ENCODE measurements around the gene OR2T34.
"Not testable (repeated sequence)": the region's sequence is repeated elsewhere in the genome, so short reads cannot be mapped to it uniquely, and the experiment has no call there.

The OR2T34 gene

DNA sequence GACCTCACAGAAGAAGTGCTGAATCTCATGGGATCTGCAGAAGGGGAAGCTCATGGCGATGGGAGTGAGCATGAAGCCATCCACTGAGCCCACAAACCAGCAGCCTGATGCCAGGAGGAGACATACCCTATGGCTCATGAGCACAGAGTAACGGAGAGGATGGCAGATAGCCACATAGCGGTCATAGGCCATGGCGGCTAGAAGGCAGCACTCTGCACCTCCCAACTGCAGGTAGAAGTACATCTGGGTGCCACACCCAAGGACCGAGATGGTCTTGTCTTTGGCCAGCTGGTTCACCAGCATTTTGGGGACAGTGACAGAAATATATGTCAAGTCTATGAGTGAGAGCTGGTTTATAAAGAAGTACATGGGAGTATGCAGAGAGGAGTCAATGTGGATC lies 18.7 kb upstream of the OR2T34 start:
- Histone ChIP-seq H3K4me3 (ENCODE audit: low read length in 2 of 2) (no peak overlapping the region), H3K36me3 (ENCODE audit: control insufficient read depth in 2 of 2, insufficient read depth in 2 of 2, low read length in 2 of 2) (no peaks in the 10 kb centered on the region), H3K4me1 (ENCODE audit: control insufficient read depth, insufficient read depth, low read length) (no peaks in the 10 kb centered on the region), H3K9me3 (ENCODE audit: control insufficient read depth in 2 of 2, low read length in 2 of 2) (no peaks in the 10 kb centered on the region), H3K27me3 (ENCODE audit: control insufficient read depth in 1 of 2, insufficient read depth in 2 of 2, low read length in 2 of 2) (no peaks in the 10 kb centered on the region), H3K27ac (ENCODE audit: low read length) (no peak overlapping the region), H3K9ac (ENCODE audit: low read length in 2 of 2) (no peak overlapping the region)

DNA sequence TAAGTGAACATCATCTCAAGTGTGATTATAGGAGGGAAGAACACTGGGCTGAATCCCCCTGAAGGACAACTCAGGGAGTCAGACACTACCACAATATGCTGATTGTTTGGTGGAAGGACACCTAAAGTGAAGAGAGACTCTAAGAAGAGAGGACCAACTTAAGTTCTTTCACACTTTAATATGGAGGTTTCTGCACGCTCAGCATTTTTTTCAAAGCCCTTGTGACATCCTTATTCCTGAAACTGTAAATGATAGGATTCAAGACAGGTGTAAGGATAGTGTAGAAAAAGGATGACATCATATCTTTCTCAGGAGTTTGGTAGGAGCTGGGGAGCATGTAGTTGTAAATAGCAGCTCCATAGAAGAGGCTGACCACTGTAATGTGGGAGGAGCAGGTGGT lies 18.1 kb upstream of the OR2T34 start:
- H3K4me1 ChIP-seq (ENCODE audit: control insufficient read depth, insufficient read depth, low read length), result no peaks in the 10 kb centered on the region
- H3K36me3 ChIP-seq (ENCODE audit: control insufficient read depth in 2 of 2, insufficient read depth in 2 of 2, low read length in 2 of 2), result no peaks in the 10 kb centered on the region
- no peak overlapping the region for H3K4me3 ChIP-seq (ENCODE audit: low read length in 2 of 2)
- H3K9ac ChIP-seq (ENCODE audit: low read length in 2 of 2), result no peak overlapping the region
- H3K9me3 ChIP-seq (ENCODE audit: control insufficient read depth in 2 of 2, low read length in 2 of 2), result no peaks in the 10 kb centered on the region
- H3K27me3 ChIP-seq (ENCODE audit: control insufficient read depth in 1 of 2, insufficient read depth in 2 of 2, low read length in 2 of 2), result no peaks in the 10 kb centered on the region
- H3K27ac ChIP-seq (ENCODE audit: low read length), result no peak overlapping the region

DNA sequence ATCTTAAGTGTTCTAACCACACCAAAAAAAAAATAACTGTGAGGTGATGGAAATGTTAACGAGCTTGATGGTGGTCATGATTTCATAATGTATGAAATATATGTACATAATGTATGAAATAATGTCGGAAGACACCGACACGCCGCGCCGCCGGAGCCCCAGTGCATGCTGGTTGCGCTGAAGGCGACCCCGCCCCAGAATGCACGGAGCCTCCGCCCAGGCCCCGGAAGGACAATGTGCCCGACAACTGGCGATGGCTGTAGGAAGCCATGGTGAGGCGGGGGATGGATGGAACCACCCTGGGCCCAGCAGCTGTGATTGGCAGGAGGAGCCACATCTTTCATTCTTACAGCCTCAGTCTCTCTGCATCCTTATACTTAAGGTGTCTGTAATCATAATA lies 15.5 kb upstream of the OR2T34 start:
- no peaks in the 10 kb centered on the region for H3K9me3 ChIP-seq (ENCODE audit: control insufficient read depth in 2 of 2, low read length in 2 of 2)
- no peaks in the 10 kb centered on the region for H3K27me3 ChIP-seq (ENCODE audit: control insufficient read depth in 1 of 2, insufficient read depth in 2 of 2, low read length in 2 of 2)
- H3K9ac ChIP-seq (ENCODE audit: low read length in 2 of 2), result no peak overlapping the region
- H3K27ac ChIP-seq (ENCODE audit: low read length), result no peak overlapping the region
- no peaks in the 10 kb centered on the region for H3K4me1 ChIP-seq (ENCODE audit: control insufficient read depth, insufficient read depth, low read length)
- H3K36me3 ChIP-seq (ENCODE audit: control insufficient read depth in 2 of 2, insufficient read depth in 2 of 2, low read length in 2 of 2), result no peaks in the 10 kb centered on the region
- H3K4me3 ChIP-seq (ENCODE audit: low read length in 2 of 2), result no peak overlapping the region

DNA sequence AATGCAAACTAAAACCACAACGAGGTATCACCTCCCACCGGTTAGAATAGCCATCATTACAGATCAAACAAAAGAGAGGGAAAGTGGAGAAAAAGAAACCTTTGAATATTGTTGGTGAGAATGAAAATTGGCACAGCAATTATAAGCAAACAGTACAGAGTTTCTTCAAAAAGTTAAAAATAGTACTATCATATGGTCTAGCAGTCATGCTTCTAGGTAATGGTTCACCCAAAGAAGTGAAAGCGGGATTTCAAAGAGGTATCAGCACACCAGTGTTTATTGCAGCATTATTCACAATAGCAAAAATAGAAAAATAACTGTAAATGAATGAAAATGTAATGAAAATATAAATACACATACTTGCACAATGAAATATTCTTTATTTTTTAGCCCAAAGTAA lies 14.8 kb upstream of the OR2T34 start:
- H3K4me3 ChIP-seq (ENCODE audit: low read length in 2 of 2), result no peak overlapping the region
- no peaks in the 10 kb centered on the region for H3K36me3 ChIP-seq (ENCODE audit: control insufficient read depth in 2 of 2, insufficient read depth in 2 of 2, low read length in 2 of 2)
- H3K27me3 ChIP-seq (ENCODE audit: control insufficient read depth in 1 of 2, insufficient read depth in 2 of 2, low read length in 2 of 2), result no peaks in the 10 kb centered on the region

DNA sequence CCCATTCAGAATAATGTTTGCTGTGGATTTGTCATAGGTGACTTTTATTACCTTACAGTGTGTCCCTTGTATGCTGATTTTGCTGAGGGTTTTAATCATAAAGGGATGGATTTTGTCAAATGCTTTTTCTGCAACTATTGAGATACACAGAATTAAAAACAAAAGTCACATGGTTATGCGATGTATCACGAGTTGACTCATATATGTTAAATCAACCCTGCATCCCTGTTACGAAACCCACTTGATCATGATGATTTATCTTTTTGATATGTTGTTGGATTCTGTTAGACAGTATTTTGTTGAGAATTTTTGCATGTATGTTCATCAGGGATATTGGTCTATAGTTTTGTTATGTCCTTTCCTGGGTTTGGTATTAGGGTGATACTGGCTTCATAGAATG lies 10.7 kb upstream of the OR2T34 start:
- H3K9ac ChIP-seq (ENCODE audit: low read length in 2 of 2), result no peak overlapping the region
- no peaks in the 10 kb centered on the region for H3K4me1 ChIP-seq (ENCODE audit: control insufficient read depth, insufficient read depth, low read length)
- H3K27me3 ChIP-seq (ENCODE audit: control insufficient read depth in 1 of 2, insufficient read depth in 2 of 2, low read length in 2 of 2), result no peaks in the 10 kb centered on the region
- H3K4me3 ChIP-seq (ENCODE audit: low read length in 2 of 2), result no peak overlapping the region
- no peaks in the 10 kb centered on the region for H3K36me3 ChIP-seq (ENCODE audit: control insufficient read depth in 2 of 2, insufficient read depth in 2 of 2, low read length in 2 of 2)
- H3K27ac ChIP-seq (ENCODE audit: low read length), result no peak overlapping the region
- H3K9me3 ChIP-seq (ENCODE audit: control insufficient read depth in 2 of 2, low read length in 2 of 2), result no peaks in the 10 kb centered on the region

More for the DNA sequence above, 14.8 kb upstream of the OR2T34 start:
- no peak overlapping the region for H3K9ac ChIP-seq (ENCODE audit: low read length in 2 of 2)
- no peaks in the 10 kb centered on the region for H3K9me3 ChIP-seq (ENCODE audit: control insufficient read depth in 2 of 2, low read length in 2 of 2)
- no peaks in the 10 kb centered on the region for H3K4me1 ChIP-seq (ENCODE audit: control insufficient read depth, insufficient read depth, low read length)
- no peak overlapping the region for H3K27ac ChIP-seq (ENCODE audit: low read length)

DNA sequence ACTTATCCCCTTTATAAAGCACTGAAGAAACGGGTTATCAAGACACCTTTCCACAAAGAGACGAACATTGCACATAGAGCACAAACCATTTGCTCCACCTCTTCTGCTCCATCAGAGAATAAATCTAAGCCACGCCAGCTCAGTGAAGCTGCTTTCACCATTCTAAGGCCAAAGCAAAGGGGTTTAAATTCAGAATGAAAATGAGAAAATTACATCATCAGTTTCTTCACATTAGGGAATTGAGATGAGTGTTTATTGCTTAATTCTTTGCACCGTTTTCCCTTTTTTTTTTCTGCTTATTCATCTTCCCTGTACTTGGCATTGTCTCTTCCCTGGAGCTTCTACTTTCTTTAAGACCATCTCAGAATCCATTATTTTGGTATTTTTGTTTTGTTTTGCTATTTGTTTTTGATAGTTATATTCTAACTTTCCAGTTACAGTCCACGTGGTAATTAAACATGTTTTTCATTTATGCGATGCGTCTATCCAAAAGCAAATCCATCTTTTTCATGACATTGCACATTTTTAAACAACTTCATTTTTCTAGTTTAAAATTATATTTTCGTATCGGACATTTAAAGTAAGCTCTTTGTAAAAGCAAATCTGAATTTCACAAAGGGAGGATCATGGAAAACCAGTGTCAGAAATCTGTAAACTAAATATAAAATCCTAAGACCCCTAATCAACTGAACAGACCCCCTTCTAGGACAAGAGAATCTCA lies 1.9 kb upstream of the OR2T34 start:
- H3K4me1 ChIP-seq (ENCODE audit: control insufficient read depth, insufficient read depth, low read length), result no peaks in the 10 kb centered on the region
- H3K9ac ChIP-seq (ENCODE audit: low read length in 2 of 2), result no peak overlapping the region
- no peaks in the 10 kb centered on the region for H3K36me3 ChIP-seq (ENCODE audit: control insufficient read depth in 2 of 2, insufficient read depth in 2 of 2, low read length in 2 of 2)

DNA sequence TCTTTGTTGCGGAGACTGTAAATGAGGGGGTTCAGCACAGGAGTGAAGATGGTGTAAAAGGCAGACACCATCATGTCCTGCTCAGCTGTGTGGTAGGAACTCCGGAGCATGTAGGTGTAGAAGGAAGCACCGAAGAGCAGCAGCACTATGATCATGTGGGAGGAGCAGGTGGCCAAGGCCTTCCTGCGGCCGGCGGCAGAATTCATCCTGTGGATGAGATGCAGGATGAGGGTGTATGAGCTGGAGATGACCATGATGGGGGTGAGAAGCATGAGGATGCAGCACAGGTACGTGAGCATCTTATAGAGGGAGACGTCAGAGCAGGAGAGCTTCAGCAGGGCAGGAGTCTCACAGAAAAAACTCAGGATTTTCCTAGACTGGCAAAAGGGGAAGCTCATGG lies 701 bp downstream of the OR2T34 start:
- H3K4me1 ChIP-seq (ENCODE audit: control insufficient read depth, insufficient read depth, low read length); H3K27ac ChIP-seq (ENCODE audit: low read length); H3K36me3 ChIP-seq (ENCODE audit: control insufficient read depth in 2 of 2, insufficient read depth in 2 of 2, low read length in 2 of 2); H3K9me3 ChIP-seq (ENCODE audit: control insufficient read depth in 2 of 2, low read length in 2 of 2); H3K4me3 ChIP-seq (ENCODE audit: low read length in 2 of 2); H3K9ac ChIP-seq (ENCODE audit: low read length in 2 of 2); H3K27me3 ChIP-seq (ENCODE audit: control insufficient read depth in 1 of 2, insufficient read depth in 2 of 2, low read length in 2 of 2): not testable (repeated sequence)

More for the DNA sequence above, 1.9 kb upstream of the OR2T34 start:
- Histone ChIP-seq H3K9me3 (ENCODE audit: control insufficient read depth in 2 of 2, low read length in 2 of 2) (no peaks in the 10 kb centered on the region), H3K27ac (ENCODE audit: low read length) (no peak overlapping the region), H3K27me3 (ENCODE audit: control insufficient read depth in 1 of 2, insufficient read depth in 2 of 2, low read length in 2 of 2) (no peaks in the 10 kb centered on the region), H3K4me3 (ENCODE audit: low read length in 2 of 2) (no peak overlapping the region)

DNA sequence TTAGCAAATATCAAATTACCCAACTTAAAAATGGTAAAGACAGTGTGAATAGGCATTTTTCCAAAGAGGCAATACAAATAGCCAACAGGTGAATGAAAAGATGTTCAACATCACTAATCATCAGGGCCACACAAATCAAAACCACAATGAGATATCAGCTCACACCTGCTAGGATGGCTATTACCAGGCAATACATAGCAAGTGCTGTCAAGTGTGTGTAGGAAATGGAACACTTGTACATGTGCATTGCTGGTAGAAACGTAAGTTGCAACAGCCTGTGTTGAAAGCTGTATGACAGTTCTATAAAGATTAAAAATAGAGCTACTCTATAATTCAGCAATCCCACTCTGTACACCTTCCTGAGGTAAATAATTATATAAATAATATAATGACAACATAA lies 2.5 kb downstream of the OR2T34 start:
- H3K4me3 ChIP-seq (ENCODE audit: low read length in 2 of 2); H3K27ac ChIP-seq (ENCODE audit: low read length); H3K27me3 ChIP-seq (ENCODE audit: control insufficient read depth in 1 of 2, insufficient read depth in 2 of 2, low read length in 2 of 2); H3K9ac ChIP-seq (ENCODE audit: low read length in 2 of 2); H3K36me3 ChIP-seq (ENCODE audit: control insufficient read depth in 2 of 2, insufficient read depth in 2 of 2, low read length in 2 of 2); H3K9me3 ChIP-seq (ENCODE audit: control insufficient read depth in 2 of 2, low read length in 2 of 2); H3K4me1 ChIP-seq (ENCODE audit: control insufficient read depth, insufficient read depth, low read length): not testable (repeated sequence)

DNA sequence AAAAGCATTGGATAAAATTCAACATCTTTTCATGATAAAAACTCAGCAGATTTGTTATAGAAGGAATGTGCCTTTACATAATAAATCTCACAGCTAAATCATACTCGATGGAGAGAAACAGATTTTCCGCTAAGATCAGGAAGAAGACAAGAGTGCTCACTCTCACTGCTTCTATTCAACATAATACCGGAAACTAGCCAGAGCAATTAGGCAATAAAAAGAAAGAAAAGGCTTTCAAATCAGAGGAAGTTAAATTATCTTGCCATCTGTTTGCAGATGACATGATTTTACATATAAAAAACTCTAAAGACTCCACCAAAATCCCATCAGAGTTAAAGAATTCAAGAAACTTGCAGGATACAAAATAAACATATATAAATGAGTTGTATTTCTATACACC lies 3.7 kb downstream of the OR2T34 start:
- H3K4me3 ChIP-seq (ENCODE audit: low read length in 2 of 2); H3K27ac ChIP-seq (ENCODE audit: low read length); H3K4me1 ChIP-seq (ENCODE audit: control insufficient read depth, insufficient read depth, low read length); H3K27me3 ChIP-seq (ENCODE audit: control insufficient read depth in 1 of 2, insufficient read depth in 2 of 2, low read length in 2 of 2); H3K36me3 ChIP-seq (ENCODE audit: control insufficient read depth in 2 of 2, insufficient read depth in 2 of 2, low read length in 2 of 2); H3K9me3 ChIP-seq (ENCODE audit: control insufficient read depth in 2 of 2, low read length in 2 of 2); H3K9ac ChIP-seq (ENCODE audit: low read length in 2 of 2): not testable (repeated sequence)

DNA sequence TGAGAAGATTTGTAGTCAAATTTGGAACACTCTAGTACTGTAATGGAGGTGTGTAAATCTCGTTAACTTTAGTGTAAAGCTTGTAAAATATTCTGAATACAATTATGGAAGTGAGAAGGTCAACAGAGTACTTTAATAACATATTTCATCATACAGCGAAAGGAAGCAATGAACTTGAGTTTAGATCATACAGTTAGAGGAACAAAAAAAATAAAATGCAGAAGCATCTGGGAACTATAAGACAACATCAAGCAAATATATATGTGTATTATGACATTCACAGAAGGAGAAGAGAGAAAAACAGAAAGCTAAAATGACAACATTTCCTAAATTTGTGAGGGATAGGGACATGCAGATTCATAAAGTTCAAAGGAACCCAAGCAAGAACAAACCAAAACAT lies 5.5 kb downstream of the OR2T34 start:
- H3K4me3 ChIP-seq (ENCODE audit: low read length in 2 of 2); H3K9ac ChIP-seq (ENCODE audit: low read length in 2 of 2); H3K27ac ChIP-seq (ENCODE audit: low read length); H3K36me3 ChIP-seq (ENCODE audit: control insufficient read depth in 2 of 2, insufficient read depth in 2 of 2, low read length in 2 of 2); H3K9me3 ChIP-seq (ENCODE audit: control insufficient read depth in 2 of 2, low read length in 2 of 2); H3K27me3 ChIP-seq (ENCODE audit: control insufficient read depth in 1 of 2, insufficient read depth in 2 of 2, low read length in 2 of 2); H3K4me1 ChIP-seq (ENCODE audit: control insufficient read depth, insufficient read depth, low read length): not testable (repeated sequence)

DNA sequence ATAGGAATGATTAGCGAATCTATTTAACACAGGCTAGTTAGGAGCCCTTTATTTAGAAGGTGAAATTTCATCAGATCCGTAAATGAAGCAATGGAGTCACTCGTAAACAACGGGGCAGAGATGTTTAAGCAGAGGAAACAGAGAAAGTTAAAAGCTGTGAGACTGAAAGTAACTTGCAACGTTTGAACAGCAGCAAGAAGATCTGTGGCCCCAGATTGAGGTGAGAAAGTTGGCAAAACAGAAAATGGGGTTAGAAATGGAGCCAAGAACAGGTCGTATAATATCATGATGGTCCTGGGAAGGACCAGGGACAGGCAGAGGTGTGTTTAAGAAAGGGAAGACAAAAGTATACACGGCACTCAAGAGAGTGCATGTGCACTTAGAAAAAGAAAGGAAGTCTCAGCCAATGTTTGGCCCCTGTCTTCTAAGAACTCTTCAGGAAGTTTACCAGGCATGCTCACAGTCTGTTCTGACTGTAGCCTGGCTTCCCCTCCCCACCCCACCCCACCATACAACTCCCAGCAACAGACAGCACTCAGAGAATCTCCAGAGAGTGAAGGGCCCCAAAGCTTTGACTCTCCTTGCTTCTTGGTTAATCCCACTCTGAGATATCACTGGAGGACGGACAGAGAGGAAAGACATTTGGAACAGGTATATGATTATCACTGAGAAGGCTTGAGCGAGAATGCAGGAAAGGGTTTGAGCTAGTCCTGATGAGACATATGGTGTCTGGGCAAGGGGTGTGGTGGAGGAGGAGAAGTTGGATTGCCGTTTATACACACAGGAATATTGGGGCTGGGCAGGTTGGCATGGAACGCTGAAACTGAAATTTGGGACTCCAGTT lies 8.8 kb downstream of the OR2T34 start:
- H3K27me3 ChIP-seq (ENCODE audit: control insufficient read depth in 1 of 2, insufficient read depth in 2 of 2, low read length in 2 of 2); H3K27ac ChIP-seq (ENCODE audit: low read length); H3K4me3 ChIP-seq (ENCODE audit: low read length in 2 of 2); H3K9ac ChIP-seq (ENCODE audit: low read length in 2 of 2); H3K36me3 ChIP-seq (ENCODE audit: control insufficient read depth in 2 of 2, insufficient read depth in 2 of 2, low read length in 2 of 2); H3K9me3 ChIP-seq (ENCODE audit: control insufficient read depth in 2 of 2, low read length in 2 of 2); H3K4me1 ChIP-seq (ENCODE audit: control insufficient read depth, insufficient read depth, low read length): not testable (repeated sequence)

Measured in stomach smooth muscle (tissue), 2 donors.